SU-DHL-6 (cell line): ENCODE measurements around the gene ZNF70.

ENCODE experiments used
- EZH2phosphoT487 ChIP-seq: fragments of 200-600 bp; sonication (generic), shearing (Covaris generic); conservative IDR thresholded peaks from 2 replicates; pipeline ENCODE4 v1.6.1; 2018; ENCODE audit warnings: mild to moderate bottlenecking, antibody characterized with exemption, low read length, moderate library complexity, mixed read lengths
- TF ChIP-seq, protein P1 (sequence below): fragments of 200-600 bp; sonication (generic); IDR thresholded peaks from one replicate; pipeline ENCODE4 v1.5.1; 2017; ENCODE audit warnings: antibody characterized with exemption, mild to moderate bottlenecking, low read length, moderate library complexity; ENCODE audit not compliant: insufficient read depth, poor library complexity, severe bottlenecking

DNA sequence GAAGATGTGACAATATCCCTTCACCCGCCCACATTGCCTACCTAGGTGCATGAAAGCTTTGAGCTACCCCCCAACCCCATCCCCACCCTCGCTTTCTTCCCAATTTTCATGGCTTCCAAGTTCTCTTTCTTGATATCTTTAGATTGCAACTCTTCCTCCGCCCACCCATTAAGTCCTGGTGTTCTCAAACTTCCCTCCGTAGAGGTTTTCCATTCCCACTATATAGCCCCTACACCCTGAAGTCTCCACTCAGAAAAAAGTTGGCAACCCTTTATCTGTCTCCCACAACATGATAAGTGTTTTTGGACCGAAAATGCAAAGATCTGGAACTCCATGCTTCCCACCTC, 572 bp downstream of the ZNF70 start:
- TF ChIP-seq, protein P1, sequence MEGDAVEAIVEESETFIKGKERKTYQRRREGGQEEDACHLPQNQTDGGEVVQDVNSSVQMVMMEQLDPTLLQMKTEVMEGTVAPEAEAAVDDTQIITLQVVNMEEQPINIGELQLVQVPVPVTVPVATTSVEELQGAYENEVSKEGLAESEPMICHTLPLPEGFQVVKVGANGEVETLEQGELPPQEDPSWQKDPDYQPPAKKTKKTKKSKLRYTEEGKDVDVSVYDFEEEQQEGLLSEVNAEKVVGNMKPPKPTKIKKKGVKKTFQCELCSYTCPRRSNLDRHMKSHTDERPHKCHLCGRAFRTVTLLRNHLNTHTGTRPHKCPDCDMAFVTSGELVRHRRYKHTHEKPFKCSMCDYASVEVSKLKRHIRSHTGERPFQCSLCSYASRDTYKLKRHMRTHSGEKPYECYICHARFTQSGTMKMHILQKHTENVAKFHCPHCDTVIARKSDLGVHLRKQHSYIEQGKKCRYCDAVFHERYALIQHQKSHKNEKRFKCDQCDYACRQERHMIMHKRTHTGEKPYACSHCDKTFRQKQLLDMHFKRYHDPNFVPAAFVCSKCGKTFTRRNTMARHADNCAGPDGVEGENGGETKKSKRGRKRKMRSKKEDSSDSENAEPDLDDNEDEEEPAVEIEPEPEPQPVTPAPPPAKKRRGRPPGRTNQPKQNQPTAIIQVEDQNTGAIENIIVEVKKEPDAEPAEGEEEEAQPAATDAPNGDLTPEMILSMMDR, result no peak
- TF ChIP-seq EZH2phosphoT487, result no peak
